ENCODE results near the gene AMPH. TPM values are rescaled to one million over a fixed set of nuclear protein-coding genes. Genes with fewer than 3 reads are reported as not detected.

AMPH gene
- total and polyA plus RNA-seq, 7 donors, result 0.23 to 37.9 (median 2.5) TPM

DNA sequence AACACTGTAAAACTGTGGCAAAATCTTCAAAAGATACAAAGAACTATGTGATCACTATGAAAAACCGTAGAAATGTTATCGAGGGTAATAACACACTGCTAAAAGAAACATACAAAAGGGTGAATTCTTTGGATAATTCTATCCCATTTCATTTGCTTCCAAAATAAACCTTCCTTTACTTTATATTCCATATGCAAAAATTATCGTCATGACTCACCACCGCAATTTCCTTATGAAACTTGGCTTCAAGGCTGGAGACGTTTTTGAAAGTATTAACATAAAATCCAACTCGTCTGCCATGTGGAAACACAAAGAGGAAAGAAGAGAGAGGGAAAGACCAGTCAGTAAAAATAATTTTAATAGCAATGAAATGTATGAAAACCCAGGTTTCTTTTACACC lies 165.2 kb downstream of the AMPH start:
- H3K27ac ChIP-seq, result no peak overlapping the region
- H3K4me3 ChIP-seq, result no peak overlapping the region
- TF ChIP-seq, protein P1, sequence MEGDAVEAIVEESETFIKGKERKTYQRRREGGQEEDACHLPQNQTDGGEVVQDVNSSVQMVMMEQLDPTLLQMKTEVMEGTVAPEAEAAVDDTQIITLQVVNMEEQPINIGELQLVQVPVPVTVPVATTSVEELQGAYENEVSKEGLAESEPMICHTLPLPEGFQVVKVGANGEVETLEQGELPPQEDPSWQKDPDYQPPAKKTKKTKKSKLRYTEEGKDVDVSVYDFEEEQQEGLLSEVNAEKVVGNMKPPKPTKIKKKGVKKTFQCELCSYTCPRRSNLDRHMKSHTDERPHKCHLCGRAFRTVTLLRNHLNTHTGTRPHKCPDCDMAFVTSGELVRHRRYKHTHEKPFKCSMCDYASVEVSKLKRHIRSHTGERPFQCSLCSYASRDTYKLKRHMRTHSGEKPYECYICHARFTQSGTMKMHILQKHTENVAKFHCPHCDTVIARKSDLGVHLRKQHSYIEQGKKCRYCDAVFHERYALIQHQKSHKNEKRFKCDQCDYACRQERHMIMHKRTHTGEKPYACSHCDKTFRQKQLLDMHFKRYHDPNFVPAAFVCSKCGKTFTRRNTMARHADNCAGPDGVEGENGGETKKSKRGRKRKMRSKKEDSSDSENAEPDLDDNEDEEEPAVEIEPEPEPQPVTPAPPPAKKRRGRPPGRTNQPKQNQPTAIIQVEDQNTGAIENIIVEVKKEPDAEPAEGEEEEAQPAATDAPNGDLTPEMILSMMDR (IDR thresholded peaks at IDR 0.05), result no peak
- TF ChIP-seq POLR2A (IDR thresholded peaks at IDR 0.05), result no peak
- no peak for TF ChIP-seq POLR2AphosphoS5 (IDR thresholded peaks at IDR 0.05)
- no peak for TF ChIP-seq EP300 (IDR thresholded peaks at IDR 0.05)
- no peaks in the 10 kb centered on the region for H3K36me3 ChIP-seq
- DNase-seq, result no peak
- intact Hi-C loops (cut with DNase I), result no loop called here
- no peaks in the 10 kb centered on the region for H3K4me1 ChIP-seq
- H3K27me3 ChIP-seq, result no peaks in the 10 kb centered on the region
- 82 to 87% methylated on average over 6 of the region's 6 CpGs for WGBS, 2 donors
- no peaks in the 10 kb centered on the region for H3K9me3 ChIP-seq

DNA sequence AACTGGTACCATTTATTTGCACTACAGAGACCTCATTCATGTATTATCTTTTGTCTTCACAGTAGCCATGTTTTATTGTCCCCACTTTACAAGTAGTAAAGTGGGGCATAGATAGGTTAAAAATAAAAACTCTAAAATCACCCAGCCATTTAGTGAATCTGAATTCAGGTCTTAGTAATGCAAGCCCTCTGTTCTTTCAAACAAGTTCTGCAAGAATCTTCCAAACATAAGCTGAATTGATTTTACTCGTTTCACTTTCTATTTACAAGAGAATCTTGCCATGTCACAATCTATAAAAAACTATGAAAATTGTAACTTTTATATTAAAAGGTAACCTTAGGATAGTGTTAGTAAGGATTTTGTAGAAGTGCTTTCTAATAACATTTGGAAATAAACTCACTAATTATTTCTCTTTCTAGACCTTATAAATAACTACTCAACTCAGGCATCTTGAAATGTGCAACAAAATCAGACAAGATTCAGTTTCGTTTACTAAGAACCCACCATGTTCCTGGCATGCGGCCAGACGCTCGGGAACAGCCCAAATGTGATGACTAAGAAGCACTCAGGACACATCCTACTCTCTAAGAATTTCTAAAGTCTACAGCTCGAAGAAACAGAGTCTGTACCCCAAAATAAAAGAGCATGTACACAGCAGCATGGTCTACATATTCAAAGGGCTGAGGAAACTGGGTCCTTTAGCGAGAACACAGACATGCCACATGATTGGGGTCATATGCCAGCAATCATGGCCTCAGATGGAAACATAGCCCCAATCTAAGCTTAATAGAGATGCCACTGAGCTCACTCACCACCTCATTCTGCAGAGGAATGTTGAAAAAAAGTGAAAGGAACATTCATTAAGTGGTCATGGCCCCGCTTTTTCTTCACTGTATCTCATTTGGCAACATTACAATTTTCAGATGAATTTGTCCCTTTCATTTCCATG lies 167.6 kb downstream of the AMPH start:
- Histone ChIP-seq H3K27ac (no peak overlapping the region), H3K4me1 (no peaks in the 10 kb centered on the region), H3K4me3 (no peak overlapping the region), H3K9me3 (no peaks in the 10 kb centered on the region), H3K27me3 (no peaks in the 10 kb centered on the region), H3K36me3 (no peaks in the 10 kb centered on the region)
- peak; percentile 73 for DNase-seq
- WGBS, 2 donors, result 43 to 48% methylated on average over 8 of the region's 8 CpGs
- intact Hi-C loops (cut with DNase I), result no loop called here
- TF ChIP-seq, protein P1 (IDR thresholded peaks at IDR 0.05), result no peak
- TF ChIP-seq POLR2A (IDR thresholded peaks at IDR 0.05) (no peak), POLR2AphosphoS5 (IDR thresholded peaks at IDR 0.05) (no peak)

DNA sequence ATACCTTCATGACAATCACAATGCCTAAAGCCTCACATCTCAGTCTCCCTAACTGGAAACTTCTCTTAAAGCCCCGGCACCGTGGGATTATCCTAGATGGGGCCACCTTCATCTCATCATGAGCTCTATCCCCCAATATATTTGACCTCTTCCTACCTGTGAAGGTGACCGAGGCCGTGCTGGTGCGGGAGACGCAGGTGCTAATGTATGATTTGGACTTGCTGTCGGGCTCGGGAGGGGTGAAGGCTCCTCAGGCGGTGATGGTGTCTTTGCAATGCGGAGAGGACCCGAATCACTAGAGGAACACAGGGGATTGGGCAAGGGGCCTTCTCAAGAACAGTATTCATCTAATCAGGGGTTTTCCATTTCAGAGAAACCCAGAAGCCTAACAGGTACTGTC lies 168.4 kb downstream of the AMPH start:
- Histone ChIP-seq H3K27me3 (no peaks in the 10 kb centered on the region), H3K9me3 (no peaks in the 10 kb centered on the region), H3K4me3 (no peak overlapping the region), H3K4me1 (no peaks in the 10 kb centered on the region), H3K36me3 (no peaks in the 10 kb centered on the region), H3K27ac (no peak overlapping the region)
- TF ChIP-seq POLR2AphosphoS5 (IDR thresholded peaks at IDR 0.05) (no peak), POLR2A (IDR thresholded peaks at IDR 0.05) (no peak), EP300 (IDR thresholded peaks at IDR 0.05) (no peak)
- TF ChIP-seq, protein P1 (IDR thresholded peaks at IDR 0.05), result no peak
- WGBS, 2 donors, result 96 to 97% methylated on average over 11 of the region's 11 CpGs
- intact Hi-C loops (cut with DNase I), result no loop called here
- DNase-seq, result no peak

DNA sequence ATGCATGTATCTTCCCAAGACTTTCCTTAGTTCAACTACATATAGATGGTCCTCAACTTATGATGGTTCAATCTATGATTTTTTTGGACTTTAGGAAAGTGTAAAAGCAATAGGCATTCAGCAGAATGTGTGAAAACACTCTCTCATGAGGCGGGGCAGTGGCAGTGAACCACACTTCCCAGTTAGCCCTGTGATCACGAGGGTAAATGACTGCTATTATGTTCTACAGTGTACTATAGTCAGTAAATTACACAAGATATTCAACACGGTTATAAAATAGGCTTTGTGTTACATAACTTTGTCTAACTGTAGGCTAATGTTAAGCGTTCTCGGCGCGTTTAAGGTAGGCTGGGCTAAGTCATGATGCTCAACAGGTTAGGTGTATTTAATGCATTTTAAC lies 169.3 kb downstream of the AMPH start:
- Histone ChIP-seq H3K4me1 (no peaks in the 10 kb centered on the region), H3K27me3 (no peaks in the 10 kb centered on the region), H3K27ac (no peak overlapping the region), H3K4me3 (no peak overlapping the region), H3K9me3 (no peaks in the 10 kb centered on the region), H3K36me3 (no peaks in the 10 kb centered on the region)
- 26 to 77% methylated on average over 7 of the region's 7 CpGs for WGBS, 2 donors
- no peak for DNase-seq
- TF ChIP-seq EP300 (IDR thresholded peaks at IDR 0.05) (no peak), POLR2A (IDR thresholded peaks at IDR 0.05) (no peak), POLR2AphosphoS5 (IDR thresholded peaks at IDR 0.05) (no peak)
- TF ChIP-seq, protein P1 (IDR thresholded peaks at IDR 0.05), result no peak
- intact Hi-C loops (cut with DNase I), result no loop called here
